Mesenchymal stem cell (in vitro differentiated cells and primary cell): Measurements from ENCODE around the gene NGLY1.

Experiments
- DNase-seq: peaks from one replicate; pipeline ENCODE4 v3.0.0-alpha.2; 2013
- H2AFZ ChIP-seq: one replicate; pipeline ENCODE4 v1.6.1; 2013; ENCODE audit warnings: low read depth, mild to moderate bottlenecking, control low read depth, inconsistent platforms, low read length, moderate library complexity
- H2AK5ac ChIP-seq: 2 replicates; pipeline ENCODE4 v1.6.1; 2013; ENCODE audit warnings: low read length, moderate library complexity, mild to moderate bottlenecking, inconsistent platforms; ENCODE audit not compliant: severe bottlenecking
- H2BK120ac ChIP-seq: one replicate; pipeline ENCODE4 v1.6.1; 2013; ENCODE audit warnings: low read depth, mild to moderate bottlenecking, inconsistent platforms, low read length, moderate library complexity
- H2BK12ac ChIP-seq, 2 experiments: one replicate each; pipeline ENCODE4 v1.6.1; 2013; ENCODE audit warnings: inconsistent platforms in 2 of 2, low read length in 2 of 2, mild to moderate bottlenecking in 2 of 2, moderate library complexity in 2 of 2, control low read depth in 1 of 2
- H2BK15ac ChIP-seq: one replicate; pipeline ENCODE4 v1.6.1; 2013; ENCODE audit warnings: mild to moderate bottlenecking, low read depth, inconsistent platforms; ENCODE audit not compliant: poor library complexity, severe bottlenecking
- H2BK5ac ChIP-seq: 2 replicates; pipeline ENCODE4 v1.6.1; 2013; ENCODE audit warnings: low read depth, mild to moderate bottlenecking, low read length, control low read depth, inconsistent platforms; ENCODE audit not compliant: poor library complexity, severe bottlenecking
- H3K14ac ChIP-seq, 2 experiments: one replicate each; pipeline ENCODE4 v1.6.1; 2013; ENCODE audit warnings: inconsistent platforms in 2 of 2, low read length in 2 of 2, control low read depth in 1 of 2, mild to moderate bottlenecking in 1 of 2, moderate library complexity in 1 of 2
- H3K18ac ChIP-seq, 2 experiments: one replicate each; pipeline ENCODE4 v1.6.1; 2013; ENCODE audit warnings: inconsistent platforms in 2 of 2, low read length in 2 of 2, control low read depth in 1 of 2, low read depth in 1 of 2, mild to moderate bottlenecking in 1 of 2
- H3K23ac ChIP-seq, 2 experiments: one replicate each; pipeline ENCODE4 v1.6.1; 2013; ENCODE audit warnings: inconsistent platforms in 2 of 2, low read length in 2 of 2, mild to moderate bottlenecking in 2 of 2, moderate library complexity in 2 of 2, control low read depth in 1 of 2
- H3K27ac ChIP-seq: 2 replicates; pipeline ENCODE4 v1.5.1; 2013; ENCODE audit warnings: mild to moderate bottlenecking, moderate library complexity, low read length, control low read depth, inconsistent platforms; ENCODE audit not compliant: poor library complexity, severe bottlenecking
- H3K27me3 ChIP-seq, 2 experiments: 2 replicates each; pipeline versions ENCODE4 v1.6.1 to v1.7.0; 2013; ENCODE audit warnings: low read length in 2 of 2, mild to moderate bottlenecking in 2 of 2, moderate library complexity in 2 of 2, control low read depth in 1 of 2, inconsistent platforms in 1 of 2; ENCODE audit not compliant: control insufficient read depth in 1 of 2, insufficient read depth in 1 of 2
- H3K36me3 ChIP-seq, 2 experiments: 2 replicates each; pipeline versions ENCODE4 v1.6.1 to v1.7.0; 2013; ENCODE audit warnings: low read length in 2 of 2, control low read depth in 1 of 2, inconsistent platforms in 1 of 2, low read depth in 1 of 2, mild to moderate bottlenecking in 1 of 2; ENCODE audit not compliant: insufficient read depth in 2 of 2, control insufficient read depth in 1 of 2
- H3K4ac ChIP-seq, 2 experiments: one replicate each; pipeline ENCODE4 v1.6.1; 2013; ENCODE audit warnings: inconsistent platforms in 2 of 2, low read length in 2 of 2, mild to moderate bottlenecking in 2 of 2, moderate library complexity in 2 of 2, control low read depth in 1 of 2, low read depth in 1 of 2
- H3K4me1 ChIP-seq: 2 replicates; pipeline ENCODE4 v1.6.1; 2013; ENCODE audit warnings: low read depth, low read length, control low read depth; ENCODE audit not compliant: control insufficient read depth, insufficient read depth
- H3K4me2 ChIP-seq: 2 replicates; pipeline ENCODE4 v1.6.1; 2013; ENCODE audit warnings: low read length, mild to moderate bottlenecking, inconsistent platforms; ENCODE audit not compliant: poor library complexity, severe bottlenecking
- H3K4me3 ChIP-seq, 2 experiments: 2 replicates each; pipeline versions ENCODE4 v1.5.1 to v1.7.0; 2013; ENCODE audit warnings: low read length in 2 of 2, mild to moderate bottlenecking in 2 of 2, control low read depth in 1 of 2, low read depth in 1 of 2; ENCODE audit not compliant: insufficient read depth in 1 of 2
- H3K79me1 ChIP-seq: replicated peaks from 2 replicates; pipeline ENCODE4 v1.6.1; 2013; ENCODE audit warnings: mild to moderate bottlenecking, control low read depth, low read length, inconsistent platforms; ENCODE audit not compliant: poor library complexity, severe bottlenecking
- H3K9ac ChIP-seq: 2 replicates; pipeline ENCODE4 v1.7.0; 2013; ENCODE audit warnings: mild to moderate bottlenecking, low read length, moderate library complexity
- H3K9me3 ChIP-seq: 2 replicates; pipeline ENCODE4 v1.7.0; 2013; ENCODE audit warnings: mild to moderate bottlenecking, low read length; ENCODE audit not compliant: control insufficient read depth
- H4K8ac ChIP-seq: one replicate; pipeline ENCODE4 v1.6.1; 2013; ENCODE audit warnings: inconsistent platforms, mild to moderate bottlenecking, low read length, moderate library complexity
- H4K91ac ChIP-seq: one replicate; pipeline ENCODE4 v1.6.1; 2013; ENCODE audit warnings: mild to moderate bottlenecking, low read length, inconsistent platforms
- WGBS: methylation state at CpG from one replicate; pipeline ENCODE4 v1.1.7; 2013; ENCODE audit warnings: mixed read lengths; 5-methylcytosine and 5-hydroxymethylcytosine counted together

NGLY1 gene

GRCh38 chr3:25725810-25726209 is 57.4 kb downstream of the NGLY1 start:
- H2BK120ac ChIP-seq, result no peak overlapping the region
- peaks cover 0 to 46% of the 10 kb centered on the region in 2 experiments for H3K36me3 ChIP-seq
- H3K4me2 ChIP-seq, result no peak overlapping the region
- H4K8ac ChIP-seq, result no peak overlapping the region
- no peak overlapping the region for H3K9ac ChIP-seq
- no peak overlapping the region for H2BK5ac ChIP-seq
- WGBS, result 89% methylated on average over 3 of the region's 3 CpGs
- no peak overlapping the region for H3K14ac ChIP-seq
- no peak overlapping the region for H3K4me3 ChIP-seq
- H3K79me1 ChIP-seq, result no peaks in the 10 kb centered on the region
- no peak overlapping the region for H2BK15ac ChIP-seq
- H3K27me3 ChIP-seq, result no peaks in the 10 kb centered on the region
- no peak overlapping the region for H3K23ac ChIP-seq
- no peaks in the 10 kb centered on the region for H3K9me3 ChIP-seq
- H2AFZ ChIP-seq, result no peak overlapping the region
- DNase-seq, result no peak
- no peak overlapping the region for H3K27ac ChIP-seq
- H3K4ac ChIP-seq, result no peak overlapping the region
- H2AK5ac ChIP-seq, result no peak overlapping the region
- no peak overlapping the region for H2BK12ac ChIP-seq
- no peak overlapping the region for H4K91ac ChIP-seq
- no peaks in the 10 kb centered on the region for H3K4me1 ChIP-seq
- H3K18ac ChIP-seq, result no peak overlapping the region

DNA sequence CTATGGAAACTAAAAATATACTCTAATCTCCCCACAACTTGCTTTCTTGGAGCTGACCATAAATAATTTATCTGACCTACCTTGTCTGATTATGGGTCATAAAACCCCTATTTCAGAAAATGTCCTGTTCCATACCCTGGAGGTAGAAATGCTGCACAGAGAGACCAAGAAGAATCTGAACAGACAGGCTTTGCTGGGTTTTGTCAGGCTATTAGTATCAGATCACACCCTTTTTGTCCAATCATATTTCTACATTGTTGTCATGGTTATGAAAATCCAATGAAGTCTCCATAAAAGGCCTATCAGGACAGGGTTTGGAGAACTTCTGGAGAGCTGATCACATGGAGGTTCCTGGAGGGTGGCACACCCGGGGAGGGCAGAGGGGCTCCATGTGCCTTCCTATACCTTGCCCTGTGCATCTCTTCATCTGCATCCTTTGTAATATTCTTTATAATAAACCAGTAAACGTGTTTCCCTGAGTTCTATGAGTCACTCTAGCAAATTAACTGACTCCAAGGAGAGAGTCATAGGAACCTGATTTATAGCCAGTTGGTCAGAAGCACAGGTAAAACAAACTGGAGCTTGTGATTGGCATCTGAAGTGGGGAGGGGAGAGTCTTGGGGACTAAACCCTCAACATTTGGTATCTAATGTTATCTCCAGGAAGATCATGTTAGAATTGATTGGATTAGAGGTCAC is 58.1 kb downstream of the NGLY1 start:
- no peak overlapping the region for H2BK120ac ChIP-seq
- no peak overlapping the region for H2BK15ac ChIP-seq
- H2BK12ac ChIP-seq, result no peak overlapping the region
- H2AK5ac ChIP-seq, result no peak overlapping the region
- H3K79me1 ChIP-seq, result no peaks in the 10 kb centered on the region
- H2BK5ac ChIP-seq, result no peak overlapping the region
- H3K14ac ChIP-seq, result no peak overlapping the region
- H4K91ac ChIP-seq, result no peak overlapping the region
- DNase-seq, result no peak
- no peak overlapping the region for H3K4ac ChIP-seq
- peaks cover 0 to 46% of the 10 kb centered on the region in 2 experiments for H3K36me3 ChIP-seq
- H3K9me3 ChIP-seq, result no peaks in the 10 kb centered on the region
- no peaks in the 10 kb centered on the region for H3K27me3 ChIP-seq
- H3K4me2 ChIP-seq, result no peak overlapping the region
- H3K4me1 ChIP-seq, result no peaks in the 10 kb centered on the region
- H4K8ac ChIP-seq, result no peak overlapping the region
- WGBS, result 90% methylated on average over 2 of the region's 2 CpGs
- H3K23ac ChIP-seq, result no peak overlapping the region
- no peak overlapping the region for H2AFZ ChIP-seq
- H3K9ac ChIP-seq, result no peak overlapping the region
- H3K27ac ChIP-seq, result no peak overlapping the region
- no peak overlapping the region for H3K18ac ChIP-seq
- no peak overlapping the region for H3K4me3 ChIP-seq

DNA sequence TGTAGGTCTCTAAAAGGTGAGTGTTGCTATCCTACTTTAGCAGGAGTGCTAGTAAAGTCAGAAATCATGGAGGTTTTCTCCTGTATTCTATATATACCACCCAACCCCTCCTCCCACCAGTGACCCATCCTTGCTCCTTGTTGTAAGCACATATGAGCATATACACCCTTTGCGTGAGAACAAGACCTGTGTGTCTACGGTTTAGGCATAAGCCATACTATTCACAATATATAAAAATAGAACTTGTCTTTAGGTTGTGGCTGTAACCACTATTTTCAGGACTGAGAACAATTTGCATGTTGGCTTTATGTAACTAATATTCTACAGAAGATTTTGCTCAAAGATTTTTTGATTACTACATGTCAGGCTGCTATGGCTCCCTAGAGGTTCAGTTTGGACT is 59.4 kb downstream of the NGLY1 start:
- no peak overlapping the region for H3K4ac ChIP-seq
- no peak overlapping the region for H2BK15ac ChIP-seq
- no peak overlapping the region for H3K23ac ChIP-seq
- no peak overlapping the region for H2BK5ac ChIP-seq
- no peaks in the 10 kb centered on the region for H3K4me1 ChIP-seq
- peaks cover 0 to 51% of the 10 kb centered on the region in 2 experiments for H3K36me3 ChIP-seq
- H3K4me2 ChIP-seq, result no peak overlapping the region
- H3K18ac ChIP-seq, result no peak overlapping the region
- no peaks in the 10 kb centered on the region for H3K79me1 ChIP-seq
- no peak overlapping the region for H3K9ac ChIP-seq
- H2AFZ ChIP-seq, result no peak overlapping the region
- no peak overlapping the region for H2AK5ac ChIP-seq
- no peak overlapping the region for H3K14ac ChIP-seq
- no peaks in the 10 kb centered on the region for H3K27me3 ChIP-seq
- no peak overlapping the region for H2BK120ac ChIP-seq
- H3K4me3 ChIP-seq, result no peak overlapping the region
- H4K91ac ChIP-seq, result no peak overlapping the region
- no peak overlapping the region for H4K8ac ChIP-seq
- no peak for DNase-seq
- no peak overlapping the region for H2BK12ac ChIP-seq
- WGBS, result no CpG with 5 or more reads among the region's 2 CpGs
- H3K27ac ChIP-seq, result no peak overlapping the region
- no peaks in the 10 kb centered on the region for H3K9me3 ChIP-seq

- Histone ChIP-seq H4K91ac (no peak overlapping the region), H3K27me3 (no peaks in the 10 kb centered on the region), H3K4me2 (no peak overlapping the region), H4K8ac (no peak overlapping the region), H2BK15ac (no peak overlapping the region), H2AK5ac (no peak overlapping the region), H3K23ac (no peak overlapping the region), H2BK12ac (no peak overlapping the region), H3K79me1 (no peaks in the 10 kb centered on the region), H3K18ac (no peak overlapping the region), H3K36me3 (peaks cover 0 to 26% of the 10 kb centered on the region in 2 experiments), H3K4ac (no peak overlapping the region), H2BK120ac (no peak overlapping the region), H2AFZ (no peak overlapping the region), H3K9ac (no peak overlapping the region), H3K4me3 (no peak overlapping the region), H3K4me1 (no peaks in the 10 kb centered on the region), H3K14ac (no peak overlapping the region), H3K9me3 (no peaks in the 10 kb centered on the region), H2BK5ac (no peak overlapping the region), H3K27ac (no peak overlapping the region)
- no CpG with 5 or more reads among the region's 1 CpG for WGBS
- DNase-seq, result no peak
These were observed 63.9 kb downstream of the NGLY1 start for GRCh38 chr3:25719321-25719720.
